Putamen (tissue), 1 donor: ENCODE data around the gene CEP72.

ENCODE experiments used
- DNase-seq: peaks from one replicate; pipeline ENCODE4 v3.0.0-alpha.2; 2016; ENCODE audit warnings: low spot score

Gene CEP72

GRCh38 chr5:638501-639252 is 26.5 kb downstream of the CEP72 start:
- no peak for DNase-seq

- no peak for DNase-seq
Observed at GRCh38 chr5:639253-639530, 27.1 kb downstream of the CEP72 start.

- DNase-seq, result no peak
Observed at GRCh38 chr5:639584-640213, 27.6 kb downstream of the CEP72 start.

GRCh38 chr5:640461-641330 is 28.6 kb downstream of the CEP72 start:
- DNase-seq, result no peak

- DNase-seq, result no peak
Observed at GRCh38 chr5:641331-641765, 29.2 kb downstream of the CEP72 start.

- DNase-seq, result no peak
Observed at GRCh38 chr5:642481-642880, 30.3 kb downstream of the CEP72 start.

GRCh38 chr5:643351-643801 is 31.2 kb downstream of the CEP72 start:
- no peak for DNase-seq

- DNase-seq, result no peak
Observed at GRCh38 chr5:643811-644271, 31.7 kb downstream of the CEP72 start.

- DNase-seq, result no peak
Observed at GRCh38 chr5:644509-644908, 32.4 kb downstream of the CEP72 start.

GRCh38 chr5:644971-645370 is 32.8 kb downstream of the CEP72 start:
- no peak for DNase-seq

- no peak for DNase-seq
Observed at GRCh38 chr5:645421-645820, 33.3 kb downstream of the CEP72 start.

GRCh38 chr5:646396-647201 is 34.5 kb downstream of the CEP72 start:
- no peak for DNase-seq

GRCh38 chr5:647311-647710 is 35.2 kb downstream of the CEP72 start:
- no peak for DNase-seq

- DNase-seq, result no peak
Observed at GRCh38 chr5:647727-648126, 35.6 kb downstream of the CEP72 start.

GRCh38 chr5:651296-652022 is 39.3 kb downstream of the CEP72 start:
- DNase-seq, result no peak

GRCh38 chr5:652023-652515 is 39.9 kb downstream of the CEP72 start:
- DNase-seq, result no peak

GRCh38 chr5:652773-653350 is 40.7 kb downstream of the CEP72 start:
- DNase-seq, result no peak

- no peak for DNase-seq
Observed at GRCh38 chr5:654071-654778, 42.1 kb downstream of the CEP72 start.

GRCh38 chr5:655406-655805 is 43.3 kb downstream of the CEP72 start:
- no peak for DNase-seq

- DNase-seq, result no peak
Observed at GRCh38 chr5:657570-657969, 45.4 kb downstream of the CEP72 start.
